ENCODE measurements around the gene AKIRIN2.
A peak's percentile ranks its signal among the peaks of the same experiment; 100 is the strongest.
"Not testable (repeated sequence)": the region's sequence is repeated elsewhere in the genome, so short reads cannot be mapped to it uniquely, and the experiment has no call there.

AKIRIN2 gene

DNA sequence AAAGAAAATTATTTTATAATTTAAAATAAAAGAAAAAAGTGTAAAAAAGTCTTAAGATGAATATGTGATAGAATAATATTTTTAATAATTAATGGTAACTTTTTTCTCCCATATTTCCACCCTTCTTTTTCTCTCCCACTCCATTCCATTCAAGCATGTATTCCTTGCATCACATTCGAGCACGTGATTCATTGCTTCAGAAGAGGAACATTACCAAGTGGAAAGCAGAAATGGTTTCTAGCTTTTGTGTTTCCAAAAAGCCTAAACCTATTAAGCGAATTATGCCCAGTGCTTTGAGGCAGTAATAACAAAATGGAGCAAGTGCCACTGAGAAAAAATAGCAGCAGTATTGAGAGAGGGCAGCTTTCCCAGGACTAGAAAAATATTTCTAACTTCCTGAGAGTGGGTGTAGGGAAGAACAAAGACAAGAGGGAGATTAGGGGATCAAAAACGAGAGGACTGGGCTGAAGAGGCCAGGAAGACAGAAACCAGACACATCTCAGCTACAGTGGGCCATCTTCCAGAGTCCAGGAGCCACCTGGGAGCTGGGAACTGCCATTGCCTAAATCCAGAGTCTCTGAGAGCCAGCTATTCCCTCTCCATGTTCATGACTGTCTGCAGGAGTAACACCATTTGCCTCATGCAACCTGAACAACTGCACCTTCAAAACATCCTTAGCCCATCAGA lies 15.0 kb upstream of the AKIRIN2 start:
- no peak for DNase-seq (ENCODE audit: low read depth)
- TF ChIP-seq, protein P1, sequence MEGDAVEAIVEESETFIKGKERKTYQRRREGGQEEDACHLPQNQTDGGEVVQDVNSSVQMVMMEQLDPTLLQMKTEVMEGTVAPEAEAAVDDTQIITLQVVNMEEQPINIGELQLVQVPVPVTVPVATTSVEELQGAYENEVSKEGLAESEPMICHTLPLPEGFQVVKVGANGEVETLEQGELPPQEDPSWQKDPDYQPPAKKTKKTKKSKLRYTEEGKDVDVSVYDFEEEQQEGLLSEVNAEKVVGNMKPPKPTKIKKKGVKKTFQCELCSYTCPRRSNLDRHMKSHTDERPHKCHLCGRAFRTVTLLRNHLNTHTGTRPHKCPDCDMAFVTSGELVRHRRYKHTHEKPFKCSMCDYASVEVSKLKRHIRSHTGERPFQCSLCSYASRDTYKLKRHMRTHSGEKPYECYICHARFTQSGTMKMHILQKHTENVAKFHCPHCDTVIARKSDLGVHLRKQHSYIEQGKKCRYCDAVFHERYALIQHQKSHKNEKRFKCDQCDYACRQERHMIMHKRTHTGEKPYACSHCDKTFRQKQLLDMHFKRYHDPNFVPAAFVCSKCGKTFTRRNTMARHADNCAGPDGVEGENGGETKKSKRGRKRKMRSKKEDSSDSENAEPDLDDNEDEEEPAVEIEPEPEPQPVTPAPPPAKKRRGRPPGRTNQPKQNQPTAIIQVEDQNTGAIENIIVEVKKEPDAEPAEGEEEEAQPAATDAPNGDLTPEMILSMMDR (IDR thresholded peaks at IDR 0.05; ENCODE audit: low read length, missing control alignments): no peak
- no peak overlapping the region for H3K4me3 ChIP-seq (replicated peaks; ENCODE audit: low read depth, low read length)

DNA sequence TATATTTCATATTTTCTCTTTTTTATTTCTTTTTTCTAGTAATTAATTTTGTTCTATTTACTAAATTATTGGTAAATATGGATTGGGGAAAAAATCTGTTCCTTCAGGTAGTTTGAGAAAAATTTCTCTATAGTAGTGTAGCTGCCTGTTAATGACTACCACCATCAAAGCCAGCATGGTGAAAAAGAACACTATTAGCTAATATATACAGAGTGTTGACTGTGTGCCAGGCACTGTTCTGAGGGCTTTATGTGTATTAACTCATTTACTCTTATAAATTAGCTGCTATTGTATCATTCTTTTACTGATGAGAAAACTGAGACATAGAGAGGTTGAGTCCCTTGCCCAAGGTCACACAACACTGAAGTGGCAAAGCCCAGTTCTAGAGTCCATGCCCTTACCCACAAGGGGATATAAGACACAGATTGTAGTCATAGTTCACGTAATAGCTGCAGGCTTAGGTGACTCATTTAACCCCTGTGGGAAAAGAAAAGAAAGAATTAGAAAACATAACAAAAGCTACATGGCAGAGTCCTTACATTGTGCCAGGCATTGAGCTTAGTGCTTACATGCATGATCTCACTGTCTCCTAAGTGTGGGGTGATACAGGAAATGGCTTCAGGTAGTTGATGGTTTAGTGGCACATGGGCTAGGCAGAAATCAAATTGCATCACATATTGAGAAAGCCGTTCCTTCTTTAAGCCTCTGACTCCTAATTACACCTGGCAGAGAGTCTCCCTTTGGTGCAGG lies 12.2 kb upstream of the AKIRIN2 start:
- peak; percentile 79 for DNase-seq (ENCODE audit: low read depth)
- no peak overlapping the region for H3K4me3 ChIP-seq (replicated peaks; ENCODE audit: low read depth, low read length)
- TF ChIP-seq, protein P1 (IDR thresholded peaks at IDR 0.05; ENCODE audit: low read length, missing control alignments): no peak

- DNase-seq (ENCODE audit: low read depth); H3K4me3 ChIP-seq (replicated peaks; ENCODE audit: low read depth, low read length): not testable (repeated sequence)
Observed at GRCh38 chr6:87712713-87713112, 10.7 kb upstream of the AKIRIN2 start.

- DNase-seq (ENCODE audit: low read depth): no peak
- TF ChIP-seq, protein P1 (IDR thresholded peaks at IDR 0.05; ENCODE audit: low read length, missing control alignments): no peak
- no peak overlapping the region for H3K4me3 ChIP-seq (replicated peaks; ENCODE audit: low read depth, low read length)
Observed at GRCh38 chr6:87710090-87710489, 8.1 kb upstream of the AKIRIN2 start.

DNA sequence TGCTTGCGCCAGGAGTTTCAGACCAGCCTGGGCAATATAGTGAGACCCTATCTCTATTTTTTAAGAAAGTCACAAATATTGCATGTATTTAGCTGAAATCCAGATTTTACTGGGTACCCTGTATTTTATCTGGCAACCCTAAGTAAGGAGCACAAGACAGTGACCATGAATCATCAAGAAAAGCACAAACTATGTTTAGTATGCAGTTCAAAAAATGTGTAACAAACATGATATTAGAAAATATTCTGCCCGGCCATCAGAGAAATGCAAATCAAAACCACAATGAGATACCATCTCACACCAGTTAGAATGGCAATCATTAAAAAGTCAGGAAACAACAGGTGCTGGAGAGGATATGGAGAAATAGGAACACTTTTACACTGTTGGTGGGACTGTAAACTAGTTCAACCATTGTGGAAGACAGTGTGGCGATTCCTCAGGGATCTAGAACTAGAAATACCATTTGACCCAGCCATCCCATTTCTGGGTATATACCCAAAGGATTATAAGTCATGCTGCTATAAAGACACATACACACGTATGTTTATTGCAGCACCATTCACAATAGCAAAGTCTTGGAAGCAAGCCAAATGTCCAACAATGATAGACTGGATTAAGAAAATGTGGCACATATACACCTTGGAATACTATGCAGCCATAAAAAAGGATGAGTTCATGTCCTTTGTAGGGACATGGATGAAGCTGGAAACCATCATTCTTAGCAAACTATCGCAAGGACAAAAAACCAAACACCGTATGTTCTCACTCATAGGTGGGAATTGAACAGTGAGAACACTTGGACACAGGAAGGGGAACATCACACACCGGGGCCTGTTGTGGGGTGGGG lies 6.8 kb upstream of the AKIRIN2 start:
- DNase-seq (ENCODE audit: low read depth); H3K4me3 ChIP-seq (replicated peaks; ENCODE audit: low read depth, low read length): not testable (repeated sequence)

GRCh38 chr6:87706187-87706966 lies 4.3 kb upstream of the AKIRIN2 start:
- peak; percentile 55 for DNase-seq (ENCODE audit: low read depth)
- no peak overlapping the region for H3K4me3 ChIP-seq (replicated peaks; ENCODE audit: low read depth, low read length)
- TF ChIP-seq, protein P1 (IDR thresholded peaks at IDR 0.05; ENCODE audit: low read length, missing control alignments): no peak

DNA sequence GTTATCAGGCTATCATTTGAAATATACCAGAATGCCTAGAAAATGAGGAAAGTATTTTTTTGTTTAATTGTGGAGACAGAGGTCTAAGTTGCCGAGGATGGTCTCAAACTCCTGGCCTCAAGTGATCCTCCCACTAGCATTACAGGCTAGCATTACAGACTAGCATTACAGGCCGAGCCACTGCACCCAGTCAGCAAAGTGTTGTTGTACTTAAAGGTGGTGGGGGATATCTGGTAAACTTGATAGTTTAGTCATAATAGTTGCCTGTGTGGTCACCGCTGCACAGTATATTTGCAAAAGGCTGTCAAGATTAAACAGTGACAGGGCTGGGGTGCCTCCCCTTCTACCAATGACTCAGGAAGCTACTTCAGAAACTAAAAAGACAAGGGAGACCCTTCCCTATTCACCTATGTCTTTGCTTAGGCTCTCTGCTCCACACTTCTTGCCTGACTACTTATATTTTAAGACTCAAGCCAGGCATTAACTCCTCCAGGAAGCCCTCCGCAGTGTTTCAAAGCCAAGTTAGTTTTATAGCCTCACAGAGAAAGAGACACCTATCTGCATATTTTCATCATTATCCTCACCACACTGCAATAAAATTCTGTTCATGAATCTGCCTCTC lies 3.1 kb upstream of the AKIRIN2 start:
- H3K4me3 ChIP-seq (replicated peaks; ENCODE audit: low read depth, low read length): no peak overlapping the region
- DNase-seq (ENCODE audit: low read depth): no peak
- TF ChIP-seq, protein P1 (IDR thresholded peaks at IDR 0.05; ENCODE audit: low read length, missing control alignments): no peak

DNA sequence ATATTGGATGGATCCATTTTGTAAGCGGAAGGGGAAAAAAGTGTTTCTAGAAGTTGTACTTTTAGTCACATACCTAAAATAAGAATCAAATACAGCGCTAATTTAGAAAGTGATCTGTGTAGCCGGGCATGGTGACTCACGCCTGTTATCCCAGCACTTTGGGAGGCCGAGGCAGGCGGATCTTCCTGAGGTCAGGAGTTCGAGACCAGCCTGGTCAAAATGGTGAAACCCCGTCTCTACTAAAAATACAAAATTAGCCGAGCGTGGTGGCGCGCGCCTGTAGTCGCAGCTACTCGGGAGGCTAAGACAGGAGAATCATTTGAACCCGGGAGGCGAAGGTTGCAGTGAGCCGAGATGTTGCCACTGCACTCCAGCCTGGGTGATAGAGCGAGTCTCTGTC lies 1.0 kb upstream of the AKIRIN2 start:
- not testable (repeated sequence) for DNase-seq (ENCODE audit: low read depth)
- H3K4me3 ChIP-seq (replicated peaks; ENCODE audit: low read depth, low read length): peak overlapping the region; percentile 97
